K562 (cell line): ENCODE results near the gene PIGC. TPM values are rescaled to one million over a fixed set of nuclear protein-coding genes. Genes with fewer than 3 reads are reported as not detected.

Experiments
- ATAC-seq: fragments of 200-7000 bp; cut with Tn5 transposase; 3 replicates; pipeline ENCODE4 v1.9.1; 2020; ENCODE audit warnings: moderate library complexity
- BruUV-seq: library from RNA; stranded (reverse); fragments of 400-500 nt; replicated peaks from 2 replicates; lab custom pipeline; 2021; lab: Mats Ljungman, UMichigan
- CTCF ChIA-PET: fragments of 300-600 bp; formaldehyde crosslinking; extraction: SDS; loops from one replicate; lab custom pipeline; 2021; ENCODE audit warnings: low intra/inter-chr PET ratio; lab: Yijun Ruan, JAX
- POLR2A ChIA-PET: fragments of 300-600, 350-650 bp; sonication (Branson Sonifier 250); formaldehyde crosslinking; extraction: SDS; loops from one replicate; lab custom pipeline; 2021; ENCODE audit warnings: antibody characterized with exemption, inconsistent platforms; lab: Yijun Ruan, JAX
- DNase-seq, 4 experiments: peaks; one replicate each; pipeline versions ENCODE4 v3.0.0 to v3.0.0-alpha.2; 2011 to 2018; ENCODE audit warnings: low spot score in 3 of 4, mixed read lengths in 3 of 4; ENCODE audit errors: extremely low read depth in 1 of 4
- FAIRE-seq: peaks from 2 replicates; lab custom pipeline; 2011; peaks lifted over from hg19 to GRCh38; lab: Jason Lieb, UNC
- H2AFZ ChIP-seq: 2 replicates; pipeline ENCODE4 v1.6.0; 2011; ENCODE audit warnings: low read depth, low read length, control low read depth, inconsistent platforms
- H3K27ac ChIP-seq: fragments of 200-600 bp; 3 replicates; pipeline ENCODE4 v1.8.0; 2011; ENCODE audit warnings: low read depth, mild to moderate bottlenecking, control low read depth, inconsistent platforms, low read length, moderate library complexity, mixed read lengths; ENCODE audit errors: extremely low read depth
- H3K27me3 ChIP-seq, 2 experiments: fragments of 300-600 bp in 1 of 2; 2 replicates in 1 of 2; 3 replicates in 1 of 2; pipeline versions ENCODE4 v1.6.0 to v1.8.0; 2011; ENCODE audit warnings: inconsistent platforms in 2 of 2, low read length in 2 of 2, mild to moderate bottlenecking in 1 of 2, mixed read lengths in 1 of 2, moderate library complexity in 1 of 2; ENCODE audit not compliant: control insufficient read depth in 2 of 2, insufficient read depth in 2 of 2
- H3K36me3 ChIP-seq: fragments of 300-600 bp; 3 replicates; pipeline ENCODE4 v1.8.0; 2011; ENCODE audit warnings: mild to moderate bottlenecking, low read length, inconsistent platforms; ENCODE audit not compliant: control insufficient read depth, insufficient read depth
- H3K4me1 ChIP-seq, 2 experiments: fragments of 200-600 bp in 1 of 2; replicated peaks in 1 of 2; 2 replicates in 1 of 2; 3 replicates in 1 of 2; pipeline versions ENCODE4 v1.5.1 to v1.8.0; 2011; ENCODE audit warnings: inconsistent platforms in 2 of 2, low read length in 2 of 2, mild to moderate bottlenecking in 1 of 2, mixed read lengths in 1 of 2, moderate library complexity in 1 of 2; ENCODE audit not compliant: control insufficient read depth in 2 of 2, insufficient read depth in 2 of 2
- H3K4me2 ChIP-seq: 2 replicates; pipeline ENCODE4 v1.6.1; 2011; ENCODE audit warnings: low read length, control low read depth, inconsistent platforms, mixed read lengths; ENCODE audit not compliant: insufficient read depth
- H3K4me3 ChIP-seq: fragments of 200-600 bp; sonication (generic), shearing (Covaris generic); 2 replicates; pipeline ENCODE4 v1.5.1; 2016; ENCODE audit warnings: control low read depth, inconsistent platforms
- H3K79me2 ChIP-seq: fragments of 200-600 bp; 3 replicates; pipeline ENCODE4 v1.8.0; 2011; ENCODE audit warnings: low read length, inconsistent platforms; ENCODE audit not compliant: control insufficient read depth, insufficient read depth
- H3K9ac ChIP-seq, 2 experiments: 2 replicates each; pipeline versions ENCODE4 v1.6.0 to v1.6.1; 2011; ENCODE audit warnings: low read depth in 2 of 2, low read length in 2 of 2, control low read depth in 1 of 2, inconsistent platforms in 1 of 2, mild to moderate bottlenecking in 1 of 2, mixed read lengths in 1 of 2; ENCODE audit not compliant: insufficient read depth in 1 of 2
- H3K9me1 ChIP-seq: one replicate; pipeline ENCODE4 v1.6.0; 2011; ENCODE audit warnings: inconsistent platforms, mild to moderate bottlenecking, low read length, moderate library complexity; ENCODE audit not compliant: control insufficient read depth, insufficient read depth
- H3K9me3 ChIP-seq: replicated peaks from 2 replicates; pipeline ENCODE4 v1.5.1; 2011; ENCODE audit warnings: low read depth, low read length, inconsistent platforms; ENCODE audit not compliant: control insufficient read depth, insufficient read depth
- H4K20me1 ChIP-seq: replicated peaks from 2 replicates; pipeline ENCODE4 v1.6.1; 2011; ENCODE audit warnings: low read length, inconsistent platforms, mixed read lengths; ENCODE audit not compliant: control insufficient read depth, insufficient read depth
- ATF1 ChIP-seq, 2 experiments: fragments of 450-650 bp in 1 of 2; IDR thresholded peaks; 2 replicates each; pipeline ENCODE4 v1.6.1; 2016; ENCODE audit warnings: missing compliant biosample characterization in 1 of 2, missing genetic modification characterization in 1 of 2
- BCOR ChIP-seq: fragments of 450-650 bp; IDR thresholded peaks from 2 replicates; pipeline ENCODE4 v1.6.1; 2016
- BHLHE40 ChIP-seq: IDR thresholded peaks from 2 replicates; pipeline ENCODE4 v1.6.1; 2011; ENCODE audit warnings: low read length, improper control_type of control experiment
- ELF2 ChIP-seq: fragments of 250-450 bp; sonication (Bioruptor Pico); IDR thresholded peaks from 2 replicates; pipeline ENCODE4 v1.5.0; 2021; ENCODE audit warnings: mild to moderate bottlenecking
- ESRRA ChIP-seq: fragments of 450-650 bp; IDR thresholded peaks from 2 replicates; pipeline ENCODE4 v1.6.1; 2014; ENCODE audit warnings: low read depth, mild to moderate bottlenecking, moderate library complexity, borderline replicate concordance
- ESRRB ChIP-seq: fragments of 250-450 bp; sonication (Bioruptor Pico); IDR thresholded peaks from 2 replicates; pipeline ENCODE4 v1.5.0; 2020; ENCODE audit warnings: mild to moderate bottlenecking, moderate library complexity, borderline replicate concordance
- EZH2 ChIP-seq: IDR thresholded peaks from 2 replicates; pipeline ENCODE4 v1.6.1; 2012; ENCODE audit warnings: low read depth, mild to moderate bottlenecking, inconsistent platforms, low read length, borderline replicate concordance
- FOXP1 ChIP-seq: sonication (generic); formaldehyde crosslinking; IDR thresholded peaks from 2 replicates; pipeline ENCODE4 v1.8.0; 2022; ENCODE audit warnings: mild to moderate bottlenecking, missing genetic modification reagents
- KAT8 ChIP-seq: fragments of 450-650 bp; IDR thresholded peaks from 2 replicates; pipeline ENCODE4 v1.6.1; 2016; ENCODE audit warnings: low read depth, mild to moderate bottlenecking
- NELFE ChIP-seq: IDR thresholded peaks from 2 replicates; pipeline ENCODE4 v1.6.1; 2011; ENCODE audit warnings: mild to moderate bottlenecking; ENCODE audit not compliant: insufficient read depth, insufficient read length
- NFXL1 ChIP-seq: fragments of 450-650 bp; formaldehyde crosslinking; IDR thresholded peaks from 2 replicates; pipeline ENCODE4 v1.4.0; 2021; ENCODE audit warnings: mild to moderate bottlenecking
- NONO ChIP-seq, 2 experiments: fragments of 200-400 bp in 1 of 2; fragments of 450-650 bp in 1 of 2; formaldehyde crosslinking in 1 of 2; IDR thresholded peaks; 2 replicates each; pipeline ENCODE4 v1.6.1; 2017; ENCODE audit warnings: low read depth in 2 of 2, mild to moderate bottlenecking in 2 of 2, moderate library complexity in 2 of 2, low read length in 1 of 2
- PRMT5 ChIP-seq: sonication (generic); formaldehyde crosslinking; IDR thresholded peaks from 2 replicates; pipeline ENCODE4 v1.5.0; 2020; ENCODE audit warnings: missing genetic modification reagents
- SMARCA4 ChIP-seq: fragments of 450-650 bp; IDR thresholded peaks from 2 replicates; pipeline ENCODE4 v1.6.1; 2016
- TARDBP ChIP-seq: fragments of 450-650 bp; IDR thresholded peaks from 2 replicates; pipeline ENCODE4 v1.6.1; 2016
- ZEB2 ChIP-seq: fragments of 450-650 bp; IDR thresholded peaks from 2 replicates; pipeline ENCODE4 v1.6.1; 2016
- ZFX ChIP-seq: sonication (generic); formaldehyde crosslinking; IDR thresholded peaks from 2 replicates; pipeline ENCODE4 v1.8.0; 2022; ENCODE audit warnings: mild to moderate bottlenecking, missing genetic modification reagents, moderate library complexity
- ZNF41 ChIP-seq: fragments of 250-450 bp; sonication (Bioruptor Pico); conservative IDR thresholded peaks from 2 replicates; pipeline ENCODE4 v1.4.0; 2020; ENCODE audit warnings: mild to moderate bottlenecking
- ZZZ3 ChIP-seq: fragments of 450-650 bp; IDR thresholded peaks from 2 replicates; pipeline ENCODE4 v1.6.1; 2016; ENCODE audit warnings: antibody characterized with exemption, mild to moderate bottlenecking, moderate library complexity
- WGBS: fragments of 100-300 bp; shearing (Covaris generic); methylation state at CpG from one replicate; pipeline ENCODE4 v1.1.6; 2016; ENCODE audit warnings: low coverage, mixed read lengths; ENCODE audit not compliant: insufficient coverage; ENCODE audit errors: missing lambda C conversion rate; 5-methylcytosine and 5-hydroxymethylcytosine counted together
- in situ Hi-C: fragments of 300-500 bp; cut with MboI; formaldehyde crosslinking; loops from 4 replicates; pipeline ENCODE4 v1.15.0; 2018; ENCODE audit warnings: inconsistent platforms, mixed read lengths
- intact Hi-C: fragments of 100-400 bp; cut with micrococcal nuclease; formaldehyde crosslinking; loops from 2 replicates; pipeline ENCODE4 v1.14.2; 2022
- polyA plus RNA-seq, 8 experiments: library from polyadenylated mRNA; depleted of rRNA in 4 of 8; stranded (reverse) in 5 of 8; unstranded in 3 of 8; fragments of >200 nt; fragmentation: Nextera tagmentation in 2 of 8; fragmentation: Illumina TruSeq in 1 of 8; extraction: Ambion mirVana in 2 of 8; extraction: Trizol in 1 of 8; gene quantifications; 2 replicates each; pipeline versions ENCODE4 v1.2.1 to v1.2.3, GENCODE V29; 2011 to 2014; ENCODE audit warnings: inconsistent platforms in 1 of 8, missing spikeins in 1 of 8
- total RNA-seq, 7 experiments: library from RNA; depleted of rRNA in 6 of 7; stranded (reverse); fragments of >200 nt in 6 of 7; fragmentation: Illumina TruSeq in 2 of 7; extraction: Trizol in 2 of 7; gene quantifications; 2 replicates each; pipeline versions ENCODE4 v1.2.1 to v1.2.3, GENCODE V29; 2011 to 2021; ENCODE audit warnings: low replicate concordance in 1 of 7

PIGC gene
- total and polyA plus RNA-seq, 9 of the 15 experiments (the other 6 are each of a cell fraction or from before 2014, with no cell fraction given) = 30.5 to 97.9 (median 54.7) TPM

- Histone ChIP-seq H3K9me1 (no peaks in the 10 kb centered on the region), H3K4me1 (no peaks in the 10 kb centered on the region), H4K20me1 (no peaks in the 10 kb centered on the region), H3K4me2 (no peak overlapping the region), H3K4me3 (no peak overlapping the region), H3K27me3 (no peaks in the 10 kb centered on the region; a peak in 1 of 5 replicates), H3K9ac (no peak overlapping the region), H2AFZ (no peak overlapping the region), H3K79me2 (no peaks in the 10 kb centered on the region), H3K36me3 (no peaks in the 10 kb centered on the region), H3K27ac (no peak overlapping the region), H3K9me3 (no peaks in the 10 kb centered on the region)
- intact Hi-C loops = no loop called here
- ATAC-seq (no peak), DNase-seq (no peak), FAIRE-seq (no peak)
- no TSS peak for BruUV-seq
- TF ChIP-seq FOXP1 (CRISPR knock-in tag) (no peak), NELFE (no peak), NFXL1 (no peak), ELF2 (CRISPR knock-in tag) (no peak), ZEB2 (no peak), ZZZ3 (no peak), EZH2 (no peak), KAT8 (no peak), SMARCA4 (no peak), ZFX (CRISPR knock-in tag) (no peak), NONO (IDR thresholded peaks at IDR 0.05; ENCODE audit: low read depth in 2 of 2, low read length in 1 of 2) (no peak), PRMT5 (CRISPR knock-in tag) (no peak), ESRRB (no peak), ESRRA (no peak), TARDBP (no peak), ZNF41 (no peak), BCOR (no peak), ATF1 (CRISPR knock-in tag; IDR thresholded peaks at IDR 0.05) (no peak), ATF1 (tag; IDR thresholded peaks at IDR 0.05) (no peak), BHLHE40 (no peak)
- WGBS = 3% methylated on average over 4 of the region's 4 CpGs
- in situ Hi-C loops = no loop called here
- ChIA-PET POLR2A (interaction anchor here (0.6 to 1.5 kb wide), 6 partner anchors 9 to 346 kb away, joined by 3 to 6 read pairs (median 3); no protein-coding TSS in a partner anchor), CTCF (no interaction called here)
Measured at GRCh38 chr1:172416496-172417035, 27.3 kb downstream of the PIGC start.
